Fibroblast of pulmonary artery (primary cell): ENCODE results near the gene WARS2.

ENCODE experiments used
- DNase-seq: peaks from one replicate; pipeline ENCODE4 v3.0.0-alpha.2; 2010; ENCODE audit warnings: low read depth
- H3K4me3 ChIP-seq: replicated peaks from 2 replicates; pipeline ENCODE4 v1.5.1; 2011; ENCODE audit warnings: low read depth, mild to moderate bottlenecking, control low read depth, low read length, moderate library complexity
- CTCF ChIP-seq: IDR thresholded peaks from 2 replicates; pipeline ENCODE4 v1.5.1; 2011; ENCODE audit warnings: mild to moderate bottlenecking, control low read depth, low read length, inconsistent platforms; ENCODE audit errors: missing control alignments

Gene WARS2

GRCh38 chr1:118998171-118998570 lies 142.3 kb downstream of the WARS2 start:
- no peak overlapping the region for H3K4me3 ChIP-seq
- TF ChIP-seq CTCF, result no peak
- no peak for DNase-seq

- no peak for TF ChIP-seq CTCF
- no peak overlapping the region for H3K4me3 ChIP-seq
- DNase-seq, result no peak
Measured at GRCh38 chr1:118997225-118997624, 143.2 kb downstream of the WARS2 start.

- no peak overlapping the region for H3K4me3 ChIP-seq
- no peak for TF ChIP-seq CTCF
- no peak for DNase-seq
Measured at GRCh38 chr1:118995312-118996016, 145.0 kb downstream of the WARS2 start.

GRCh38 chr1:118993700-118994026 lies 146.8 kb downstream of the WARS2 start:
- TF ChIP-seq CTCF, result no peak
- H3K4me3 ChIP-seq, result no peak overlapping the region
- no peak for DNase-seq

- TF ChIP-seq CTCF, result no peak
- H3K4me3 ChIP-seq, result no peak overlapping the region
- no peak for DNase-seq
Measured at GRCh38 chr1:118992868-118993699, 147.4 kb downstream of the WARS2 start.

GRCh38 chr1:118992237-118992825 lies 148.1 kb downstream of the WARS2 start:
- TF ChIP-seq CTCF, result no peak
- no peak for DNase-seq
- no peak overlapping the region for H3K4me3 ChIP-seq
